Vagina (tissue), 2 donors: ENCODE measurements around the gene TANGO6. TPM values are rescaled to one million over a fixed set of nuclear protein-coding genes. Genes with fewer than 3 reads are reported as not detected.

Experiments used
- DNase-seq, 2 donors: peaks; one replicate each; pipeline ENCODE4 v3.0.0-alpha.2; 2017; ENCODE audit errors: extremely low spot score in 2 of 2
- H3K27ac ChIP-seq: fragments of 200-600 bp; sonication (generic); one replicate; pipeline ENCODE4 v1.5.1; 2019
- H3K27me3 ChIP-seq: fragments of 200-600 bp; sonication (generic); one replicate; pipeline ENCODE4 v1.5.1; 2019
- H3K36me3 ChIP-seq, 2 donors: fragments of 200-600 bp; sonication (generic); one replicate each; pipeline ENCODE4 v1.5.1; 2017 to 2019
- H3K4me1 ChIP-seq: fragments of 200-600 bp; sonication (generic); one replicate; pipeline ENCODE4 v1.5.1; 2019
- H3K4me3 ChIP-seq, 2 donors: fragments of 200-600 bp; sonication (generic); 1 replicate in 1 of 2; 2 replicates in 1 of 2; pipeline ENCODE4 v1.5.1; 2016 to 2019
- H3K9me3 ChIP-seq: fragments of 200-600 bp; sonication (generic); one replicate; pipeline ENCODE4 v1.5.1; 2019
- POLR2A ChIP-seq, 2 donors: fragments of 450-650 bp; IDR thresholded peaks; one replicate each; pipeline ENCODE4 v1.6.1; 2017; ENCODE audit warnings: antibody characterized with exemption in 2 of 2, mild to moderate bottlenecking in 2 of 2, moderate library complexity in 2 of 2
- POLR2AphosphoS5 ChIP-seq, 2 donors: sonication (generic); formaldehyde crosslinking; IDR thresholded peaks; one replicate each; pipeline ENCODE4 v1.9.0; 2017; ENCODE audit warnings: antibody characterized with exemption in 2 of 2, mild to moderate bottlenecking in 2 of 2, low read depth in 1 of 2; ENCODE audit not compliant: insufficient read depth in 1 of 2
- intact Hi-C: fragments of 100-400 bp; cut with DNase I; formaldehyde crosslinking; loops from one replicate; pipeline ENCODE4 v1.15.1; 2023
- total RNA-seq: library from RNA; depleted of rRNA; stranded (reverse); fragments of >200 nt; gene quantifications from one replicate; pipeline ENCODE4 v1.2.3, GENCODE V29; 2016
- TF ChIP-seq, protein P1 (sequence below), 3 experiments: fragments of 450-650 bp in 2 of 3; fragments of 200-600 bp in 1 of 3; sonication (generic) in 1 of 3; IDR thresholded peaks; one replicate each; pipeline ENCODE4 v1.5.1; 2017 to 2019; ENCODE audit warnings: antibody characterized with exemption in 3 of 3, mild to moderate bottlenecking in 2 of 3, moderate library complexity in 2 of 3

TANGO6 gene
- total RNA-seq, 1 donor from 2014 or later = 21.9 TPM

DNA sequence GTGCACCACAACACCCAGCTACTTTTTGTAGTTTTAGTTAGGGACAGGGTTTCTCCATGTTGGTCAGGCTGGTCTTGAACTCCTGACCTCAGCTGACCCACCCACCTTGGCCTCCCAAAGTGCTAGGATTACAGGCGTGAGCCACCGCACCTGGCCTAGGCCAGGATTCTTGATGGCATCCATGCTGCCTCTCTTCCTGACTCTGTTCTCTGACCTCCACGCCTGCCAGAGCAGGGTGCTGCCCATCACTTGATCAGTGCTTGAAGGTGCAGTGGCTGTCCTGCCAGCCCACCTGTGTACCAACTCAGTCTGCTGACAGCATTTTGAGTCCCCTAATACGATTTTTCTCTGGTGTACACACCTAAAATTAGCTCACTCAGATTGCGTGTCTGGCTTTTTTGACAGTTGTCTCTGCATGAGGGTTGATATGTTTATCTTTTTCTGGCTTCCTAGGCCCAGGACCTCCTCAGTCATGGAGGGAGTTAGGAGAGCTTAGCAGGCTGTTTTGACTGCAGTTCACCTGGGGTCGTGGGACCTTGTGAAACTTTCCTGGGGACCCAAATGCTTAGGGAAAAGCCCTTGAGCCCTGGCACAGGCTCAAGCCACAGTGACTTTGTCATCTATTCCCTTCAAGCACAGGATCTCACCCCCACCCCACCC lies 268.0 kb downstream of the TANGO6 start:
- H3K27me3 ChIP-seq = no peaks in the 10 kb centered on the region
- H3K27ac ChIP-seq = no peak overlapping the region
- no peaks in the 10 kb centered on the region for H3K9me3 ChIP-seq
- H3K4me3 ChIP-seq = no peak overlapping the region
- H3K4me1 ChIP-seq = peaks cover 30% of the 10 kb centered on the region
- no peak for DNase-seq
- no peak for TF ChIP-seq POLR2AphosphoS5 (IDR thresholded peaks at IDR 0.05; ENCODE audit: insufficient read depth in 1 of 2, low read depth in 1 of 2)
- TF ChIP-seq, protein P1, sequence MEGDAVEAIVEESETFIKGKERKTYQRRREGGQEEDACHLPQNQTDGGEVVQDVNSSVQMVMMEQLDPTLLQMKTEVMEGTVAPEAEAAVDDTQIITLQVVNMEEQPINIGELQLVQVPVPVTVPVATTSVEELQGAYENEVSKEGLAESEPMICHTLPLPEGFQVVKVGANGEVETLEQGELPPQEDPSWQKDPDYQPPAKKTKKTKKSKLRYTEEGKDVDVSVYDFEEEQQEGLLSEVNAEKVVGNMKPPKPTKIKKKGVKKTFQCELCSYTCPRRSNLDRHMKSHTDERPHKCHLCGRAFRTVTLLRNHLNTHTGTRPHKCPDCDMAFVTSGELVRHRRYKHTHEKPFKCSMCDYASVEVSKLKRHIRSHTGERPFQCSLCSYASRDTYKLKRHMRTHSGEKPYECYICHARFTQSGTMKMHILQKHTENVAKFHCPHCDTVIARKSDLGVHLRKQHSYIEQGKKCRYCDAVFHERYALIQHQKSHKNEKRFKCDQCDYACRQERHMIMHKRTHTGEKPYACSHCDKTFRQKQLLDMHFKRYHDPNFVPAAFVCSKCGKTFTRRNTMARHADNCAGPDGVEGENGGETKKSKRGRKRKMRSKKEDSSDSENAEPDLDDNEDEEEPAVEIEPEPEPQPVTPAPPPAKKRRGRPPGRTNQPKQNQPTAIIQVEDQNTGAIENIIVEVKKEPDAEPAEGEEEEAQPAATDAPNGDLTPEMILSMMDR (IDR thresholded peaks at IDR 0.05) = no peak
- no peak for TF ChIP-seq POLR2A (IDR thresholded peaks at IDR 0.05)
- peaks cover 0 to 16% of the 10 kb centered on the region in 2 donors for H3K36me3 ChIP-seq
- intact Hi-C loops = no loop called here

DNA sequence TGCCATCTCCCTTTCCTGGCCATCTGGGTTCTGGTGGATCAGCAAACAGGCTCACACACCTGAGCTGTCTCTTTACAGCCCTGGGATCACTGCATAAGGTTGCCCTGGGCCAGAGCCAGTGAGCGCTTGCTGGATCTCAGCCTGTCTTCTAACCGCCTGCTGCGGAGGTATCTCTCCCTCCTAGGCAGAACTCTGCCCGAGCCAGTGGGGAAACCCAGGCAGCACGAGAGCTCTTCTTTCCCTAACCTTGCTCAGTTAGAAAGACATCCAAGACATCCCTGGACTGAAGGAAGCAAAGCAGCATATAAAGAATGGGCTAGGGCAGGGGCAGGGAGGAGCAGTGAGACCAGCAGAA lies 268.5 kb downstream of the TANGO6 start:
- peaks cover 25% of the 10 kb centered on the region for H3K4me1 ChIP-seq
- H3K9me3 ChIP-seq = no peaks in the 10 kb centered on the region
- H3K27ac ChIP-seq = no peak overlapping the region
- TF ChIP-seq, protein P1 (IDR thresholded peaks at IDR 0.05) = no peak
- TF ChIP-seq POLR2A (IDR thresholded peaks at IDR 0.05) (no peak), POLR2AphosphoS5 (IDR thresholded peaks at IDR 0.05; ENCODE audit: insufficient read depth in 1 of 2, low read depth in 1 of 2) (no peak)
- H3K4me3 ChIP-seq = no peak overlapping the region
- peaks cover 0 to 20% of the 10 kb centered on the region in 2 donors for H3K36me3 ChIP-seq
- DNase-seq = no peak
- H3K27me3 ChIP-seq = no peaks in the 10 kb centered on the region
- intact Hi-C loops = no loop called here

DNA sequence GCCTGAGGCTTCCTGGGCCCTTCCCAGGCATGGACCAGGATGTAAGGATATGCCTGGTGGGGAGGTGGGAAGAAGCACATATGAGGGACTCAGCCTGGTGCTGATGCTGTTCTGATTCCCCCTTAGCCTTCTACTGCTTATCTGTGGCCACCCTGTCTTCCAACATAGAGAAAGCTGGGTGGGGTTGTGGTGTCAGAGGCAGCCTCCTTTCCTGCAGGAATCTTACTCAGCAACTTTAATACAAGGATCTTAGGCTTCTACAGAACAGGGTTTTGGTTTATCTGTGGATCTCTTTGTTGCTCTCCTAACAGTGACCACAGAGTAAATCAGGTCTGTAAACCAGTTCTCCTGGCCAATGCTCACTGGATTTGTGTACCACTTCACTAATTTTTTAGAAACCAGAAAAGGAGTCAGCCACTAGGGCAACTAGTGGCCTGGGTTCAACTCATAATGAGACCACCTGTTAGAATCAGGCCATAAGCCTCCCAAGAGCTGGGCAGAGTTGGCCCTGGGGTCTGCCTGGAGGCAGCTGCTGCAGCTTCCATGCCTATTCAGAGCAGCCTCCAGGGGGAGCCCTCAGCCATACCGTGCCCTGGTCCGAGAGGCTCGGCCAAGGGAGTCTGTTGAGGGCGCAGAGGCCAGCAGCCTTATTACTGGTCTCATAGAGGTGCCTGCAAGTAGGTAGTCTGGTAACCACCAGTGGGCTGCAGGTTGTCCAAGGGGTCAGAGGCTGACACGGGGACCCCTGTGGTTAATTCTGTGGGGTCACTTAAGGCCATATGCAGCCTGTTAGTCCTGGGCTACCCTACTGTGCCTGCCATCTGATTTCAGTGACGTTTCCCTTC lies 269.2 kb downstream of the TANGO6 start:
- intact Hi-C loops = no loop called here
- no peak overlapping the region for H3K4me3 ChIP-seq
- H3K9me3 ChIP-seq = no peaks in the 10 kb centered on the region
- DNase-seq = no peak
- H3K36me3 ChIP-seq = peaks cover 0 to 20% of the 10 kb centered on the region in 2 donors
- H3K27me3 ChIP-seq = no peaks in the 10 kb centered on the region
- H3K27ac ChIP-seq = no peak overlapping the region
- H3K4me1 ChIP-seq = peaks cover 21% of the 10 kb centered on the region
- TF ChIP-seq POLR2A (IDR thresholded peaks at IDR 0.05) (no peak), POLR2AphosphoS5 (IDR thresholded peaks at IDR 0.05; ENCODE audit: insufficient read depth in 1 of 2, low read depth in 1 of 2) (no peak)
- TF ChIP-seq, protein P1 (IDR thresholded peaks at IDR 0.05) = peak in 2 of 3 experiments; percentile 17 to 22

DNA sequence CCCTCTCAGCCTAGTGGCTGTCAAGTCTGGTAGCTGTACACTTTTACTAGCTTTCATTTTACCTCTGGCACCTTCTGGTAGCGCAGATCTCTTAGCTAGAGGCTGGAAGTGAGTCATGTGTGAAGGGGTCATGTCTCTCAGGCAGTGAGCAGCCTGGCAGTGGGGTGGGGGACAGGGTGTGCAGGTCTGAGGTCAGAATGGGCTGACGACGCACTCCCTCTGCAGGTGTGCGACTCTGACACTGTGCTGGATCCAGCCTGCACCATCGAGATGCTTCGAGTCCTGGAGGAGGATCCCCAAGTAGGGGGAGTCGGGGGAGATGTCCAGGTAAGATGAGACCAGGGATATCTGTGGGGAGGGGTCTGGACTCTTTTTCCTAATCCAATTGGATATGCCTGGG lies 269.9 kb downstream of the TANGO6 start:
- Histone ChIP-seq H3K27ac (no peak overlapping the region), H3K27me3 (no peaks in the 10 kb centered on the region), H3K4me3 (no peak overlapping the region), H3K36me3 (peaks cover 0 to 24% of the 10 kb centered on the region in 2 donors), H3K4me1 (peaks cover 23% of the 10 kb centered on the region), H3K9me3 (no peaks in the 10 kb centered on the region)
- no peak for DNase-seq
- intact Hi-C loops = no loop called here
- TF ChIP-seq POLR2AphosphoS5 (IDR thresholded peaks at IDR 0.05; ENCODE audit: insufficient read depth in 1 of 2, low read depth in 1 of 2) = no peak
- no peak for TF ChIP-seq POLR2A (IDR thresholded peaks at IDR 0.05)
- TF ChIP-seq, protein P1 (IDR thresholded peaks at IDR 0.05) = no peak
